Measurements from ENCODE around the gene BBLN. TPM values are rescaled to one million over a fixed set of nuclear protein-coding genes. Genes with fewer than 3 reads are reported as not detected.

Gene BBLN
- total and polyA plus RNA-seq, 2 of the 4 experiments (the other 2 are of a cell fraction), result 25.1 to 103 TPM

GRCh38 chr9:128123451-128124080 is 36.5 kb upstream of the BBLN start:
- ATAC-seq (ENCODE audit: low read depth) (no peak), DNase-seq (no peak)
- no peak for TF ChIP-seq CEBPB (IDR thresholded peaks at IDR 0.05; ENCODE audit: low read depth, low read length)
- TF ChIP-seq MAZ (IDR thresholded peaks at IDR 0.05; ENCODE audit: borderline replicate concordance, low read depth, low read length), result no peak
- TF ChIP-seq MAFK (IDR thresholded peaks at IDR 0.05; ENCODE audit: low read depth, low read length), result no peak
- TF ChIP-seq RCOR1 (IDR thresholded peaks at IDR 0.05; ENCODE audit: insufficient replicate concordance, low read length), result no peak
- no peak for TF ChIP-seq MXI1 (IDR thresholded peaks at IDR 0.05; ENCODE audit: borderline replicate concordance, low read depth, low read length)
- TF ChIP-seq RFX5 (IDR thresholded peaks at IDR 0.05; ENCODE audit: low read depth, low read length), result no peak
- TF ChIP-seq USF2 (IDR thresholded peaks at IDR 0.05; ENCODE audit: low read depth, low read length), result no peak
- Histone ChIP-seq H3K27ac (ENCODE audit: insufficient read depth, low read length) (no peak overlapping the region), H3K23ac (ENCODE audit: low read depth, low read length) (no peak overlapping the region), H3K27me3 (ENCODE audit: control insufficient read depth, insufficient read depth, low read length) (no peaks in the 10 kb centered on the region), H2BK15ac (ENCODE audit: low read depth, low read length) (no peak overlapping the region), H4K5ac (ENCODE audit: low read depth, low read length) (no peak overlapping the region), H3K4me1 (ENCODE audit: control insufficient read depth, insufficient read depth, low read length) (peaks cover 6% of the 10 kb centered on the region; the same call in 1 of the 2 replicates), H3K9me1 (ENCODE audit: insufficient read depth, low read length) (peaks cover 4% of the 10 kb centered on the region), H2AK9ac (replicated peaks; ENCODE audit: low read depth, low read length, poor library complexity) (no peak overlapping the region), H2AFZ (replicated peaks; ENCODE audit: low read length, poor library complexity) (no peak overlapping the region), H3K56ac (ENCODE audit: extremely low read depth, insufficient read depth, low read length) (no peak overlapping the region), H4K8ac (ENCODE audit: low read depth in 2 of 2, low read length in 2 of 2) (no peak overlapping the region), H2BK120ac (ENCODE audit: low read depth, low read length) (no peak overlapping the region), H2BK20ac (ENCODE audit: low read depth, low read length) (no peak overlapping the region), H2BK5ac (ENCODE audit: low read depth, low read length, poor library complexity, severe bottlenecking) (no peak overlapping the region), H3K4me3 (ENCODE audit: insufficient read depth, low read depth, low read length) (no peak overlapping the region), H2AK5ac (ENCODE audit: low read depth, low read length) (no peak overlapping the region), H3K36me3 (ENCODE audit: control insufficient read depth, insufficient read depth, low read length) (peaks cover 24% of the 10 kb centered on the region), H3K9ac (ENCODE audit: low read depth, low read length) (no peak overlapping the region), H3K14ac (replicated peaks; ENCODE audit: low read depth, low read length) (no peak overlapping the region), H3K4ac (ENCODE audit: low read depth, low read length) (no peak overlapping the region), H4K91ac (ENCODE audit: insufficient read depth, low read depth, low read length) (no peak overlapping the region), H3K18ac (ENCODE audit: low read depth, low read length) (no peak overlapping the region), H3K79me1 (ENCODE audit: low read depth in 1 of 2, low read length in 2 of 2) (peaks cover 9 to 32% of the 10 kb centered on the region in 2 experiments; a peak in 3 of 4 replicates), H3K4me2 (ENCODE audit: low read depth, low read length) (no peak overlapping the region), H4K20me1 (ENCODE audit: insufficient read depth, low read length) (peaks cover 17% of the 10 kb centered on the region; the same call in 1 of the 2 replicates), H3K9me3 (ENCODE audit: control insufficient read depth, insufficient read depth, low read length) (no peaks in the 10 kb centered on the region)
- intact Hi-C loops (cut with micrococcal nuclease) (no loop called here), dilution Hi-C loops (cut with HindIII; ENCODE audit: low sequenced_read_pairs, unreplicated experiment) (no loop called here), in situ Hi-C loops (cut with MboI; ENCODE audit: low sequenced_read_pairs) (no loop called here)
- POLR2A ChIA-PET (ENCODE audit: unreplicated experiment), result no interaction called here
- WGBS, 2 experiments (ENCODE audit: extremely low coverage in 2 of 2, insufficient read length in 1 of 2), result 97% methylated on average over 6 of the region's 21 CpGs; no CpG with 5 or more reads in 1 of the 2 experiments
- CTCF ChIA-PET, result no interaction called here
- no TSS peak for BruUV-seq (replicated peaks)
